ENCODE data around the gene ETV1.

The ETV1 gene

DNA sequence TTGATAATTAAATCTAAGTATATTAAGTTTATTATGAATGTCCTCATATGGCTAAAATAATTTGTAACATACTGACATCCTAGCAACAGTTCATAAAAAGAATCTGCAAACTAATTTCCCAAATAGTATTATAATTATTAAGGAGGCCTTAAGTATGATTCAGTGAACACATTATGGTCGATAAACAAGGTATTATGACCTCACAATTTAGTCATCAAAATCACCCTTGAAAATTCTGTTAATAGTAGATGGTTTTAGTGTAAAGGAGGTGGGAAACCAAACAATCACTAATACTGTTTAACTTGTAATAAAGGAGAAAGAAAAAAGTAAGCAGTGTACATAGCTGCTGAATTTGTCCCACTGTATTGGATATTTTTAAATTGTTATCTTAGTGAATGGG lies 2.1 kb downstream of the ETV1 start:
- DNase-seq (ENCODE audit: low spot score), result no peak

DNA sequence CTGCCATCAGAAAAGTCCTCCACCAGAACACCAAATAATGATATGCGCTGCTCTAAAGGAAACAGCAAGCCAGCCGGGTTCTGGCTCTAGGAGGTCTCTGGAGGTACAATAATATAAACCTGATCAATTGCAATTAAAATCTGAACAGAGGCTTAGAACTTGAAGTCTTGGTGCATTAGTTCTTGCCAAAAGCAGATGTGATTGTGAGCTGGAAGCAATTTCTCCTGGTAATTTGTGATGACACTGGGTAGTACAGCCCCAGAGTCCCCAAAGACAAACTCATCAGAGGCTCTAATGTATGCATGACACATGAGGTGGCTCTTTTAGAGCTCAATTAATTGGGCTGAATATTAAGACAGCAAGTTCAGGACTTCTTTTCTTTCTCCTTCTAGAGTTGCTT lies 3.3 kb downstream of the ETV1 start:
- DNase-seq (ENCODE audit: low spot score), result no peak

DNA sequence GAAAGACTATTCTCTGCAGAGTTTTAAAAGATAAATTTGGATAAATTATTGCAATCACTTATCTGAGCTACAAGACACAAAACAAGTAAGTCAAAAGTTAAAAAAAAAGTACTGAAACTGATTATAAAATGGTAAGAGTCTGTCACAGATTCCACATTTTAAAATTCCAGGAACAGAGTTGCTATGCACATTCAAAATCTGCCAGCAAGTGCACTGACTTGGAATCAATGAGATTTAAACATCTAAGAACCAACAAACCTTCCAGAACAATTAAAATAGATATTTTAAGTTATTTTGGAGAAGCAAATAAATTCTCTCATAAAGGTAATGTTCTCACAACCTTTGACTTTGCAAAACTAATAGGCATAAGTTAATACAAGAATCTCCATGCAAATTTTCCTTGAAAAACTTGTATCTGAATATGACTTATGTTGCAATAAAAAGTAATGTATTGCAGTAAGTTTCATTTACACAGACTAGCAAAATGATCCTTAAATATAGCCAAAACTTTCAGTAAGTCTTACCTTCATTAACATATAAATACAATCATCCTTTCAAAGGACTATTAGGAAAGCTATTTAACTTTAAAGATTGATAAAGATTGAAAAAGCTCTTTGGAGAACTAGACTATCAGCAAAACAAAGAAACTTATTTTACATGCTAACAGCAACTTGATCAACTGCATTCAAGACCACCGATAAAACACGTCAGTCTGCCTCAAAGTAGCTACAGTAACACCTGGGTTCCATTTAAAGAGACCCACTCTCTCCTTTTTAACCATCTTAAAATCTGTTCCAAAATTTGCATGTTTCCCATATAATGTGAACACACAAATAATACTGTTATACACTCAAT lies 4.4 kb downstream of the ETV1 start:
- DNase-seq (ENCODE audit: low spot score), result no peak

DNA sequence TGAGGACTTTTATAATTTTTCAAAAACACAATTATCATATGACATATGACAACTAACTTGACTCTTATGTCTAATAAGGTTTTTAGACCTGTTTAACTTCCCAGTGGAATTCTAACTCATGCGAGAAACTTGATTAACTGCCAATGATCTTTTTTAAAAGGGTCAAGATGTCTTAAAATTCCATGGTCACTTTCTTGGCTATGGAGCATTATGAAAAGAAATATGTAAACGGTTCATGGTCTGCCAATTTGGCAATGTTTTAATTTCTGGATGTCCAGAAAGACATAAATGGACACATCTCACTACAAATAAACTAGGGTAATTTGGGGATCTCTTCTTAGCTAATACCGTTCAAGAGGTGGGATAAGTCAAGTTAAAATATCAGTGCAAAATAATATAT lies 5.4 kb downstream of the ETV1 start:
- DNase-seq (ENCODE audit: low spot score), result no peak

DNA sequence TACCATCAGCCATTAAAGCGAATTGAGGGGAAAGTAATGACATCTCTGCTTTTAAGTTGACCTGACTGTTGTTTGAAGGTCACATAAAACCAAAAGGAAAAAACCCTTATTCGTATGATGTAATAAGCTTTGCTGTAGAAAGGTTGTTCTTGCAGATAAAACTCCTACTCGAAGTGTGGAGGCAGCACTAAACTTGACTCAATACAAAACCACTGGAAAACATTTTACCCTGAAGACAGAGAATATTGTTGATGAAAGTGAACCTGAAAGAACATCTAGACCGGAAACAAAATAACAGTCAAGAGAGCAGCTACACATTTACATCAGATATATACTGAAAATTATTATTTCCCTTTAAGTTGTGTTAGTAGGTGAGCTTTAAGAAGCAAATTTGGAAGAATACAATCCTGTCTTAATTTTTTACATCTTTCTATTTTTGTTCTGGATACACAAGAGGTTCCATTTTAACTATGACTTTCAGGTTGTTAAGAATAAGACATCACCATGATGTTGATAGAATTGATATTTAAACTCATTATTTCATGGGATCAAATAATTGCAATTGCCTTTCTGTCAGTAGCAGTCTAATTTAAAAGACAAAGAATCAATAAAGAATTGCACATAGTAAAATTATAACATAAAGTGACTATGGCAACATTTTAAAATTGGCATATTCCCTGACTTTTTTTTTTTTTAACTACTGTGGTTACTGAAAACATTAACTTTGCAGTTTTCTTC lies 6.4 kb downstream of the ETV1 start:
- no peak for DNase-seq (ENCODE audit: low spot score)

DNA sequence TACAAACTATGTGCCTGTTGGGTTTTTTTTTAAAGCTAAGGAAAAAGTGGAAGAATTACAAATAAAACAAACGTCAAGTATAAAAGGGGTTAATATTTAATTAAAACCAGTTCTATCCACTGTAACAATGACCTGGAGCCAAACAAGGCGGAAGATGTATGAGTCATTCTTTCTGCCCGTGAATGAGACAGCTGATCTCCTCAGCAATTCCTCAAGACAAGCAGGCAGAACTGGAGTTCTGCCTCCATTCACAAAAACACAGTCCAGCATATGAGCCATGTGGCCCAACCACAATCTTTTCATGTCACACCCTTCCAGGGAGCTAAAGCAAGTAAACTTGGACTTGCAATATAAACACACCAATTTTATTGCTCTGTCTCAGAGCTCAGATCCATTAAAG lies 8.4 kb downstream of the ETV1 start:
- peak; percentile 92 for DNase-seq (ENCODE audit: low spot score)

DNA sequence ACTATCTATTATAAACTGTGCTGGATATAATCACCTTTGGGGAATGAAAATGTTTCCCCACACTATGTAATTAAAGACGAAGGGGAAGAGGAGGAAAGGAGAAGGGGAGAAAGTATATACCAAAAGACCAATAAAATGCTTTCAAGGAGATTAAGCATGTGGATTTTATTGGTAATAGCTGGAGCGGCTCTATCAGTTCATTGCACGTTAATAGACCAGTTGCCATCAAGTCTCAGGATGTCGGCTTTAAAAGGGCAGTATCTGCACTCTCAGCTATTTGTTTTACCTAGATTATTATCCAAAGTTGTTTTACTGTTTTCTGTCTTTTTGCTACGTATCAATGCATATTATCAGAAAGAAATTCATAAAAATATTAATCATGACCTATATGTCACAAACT lies 9.0 kb downstream of the ETV1 start:
- no peak for DNase-seq (ENCODE audit: low spot score)

DNA sequence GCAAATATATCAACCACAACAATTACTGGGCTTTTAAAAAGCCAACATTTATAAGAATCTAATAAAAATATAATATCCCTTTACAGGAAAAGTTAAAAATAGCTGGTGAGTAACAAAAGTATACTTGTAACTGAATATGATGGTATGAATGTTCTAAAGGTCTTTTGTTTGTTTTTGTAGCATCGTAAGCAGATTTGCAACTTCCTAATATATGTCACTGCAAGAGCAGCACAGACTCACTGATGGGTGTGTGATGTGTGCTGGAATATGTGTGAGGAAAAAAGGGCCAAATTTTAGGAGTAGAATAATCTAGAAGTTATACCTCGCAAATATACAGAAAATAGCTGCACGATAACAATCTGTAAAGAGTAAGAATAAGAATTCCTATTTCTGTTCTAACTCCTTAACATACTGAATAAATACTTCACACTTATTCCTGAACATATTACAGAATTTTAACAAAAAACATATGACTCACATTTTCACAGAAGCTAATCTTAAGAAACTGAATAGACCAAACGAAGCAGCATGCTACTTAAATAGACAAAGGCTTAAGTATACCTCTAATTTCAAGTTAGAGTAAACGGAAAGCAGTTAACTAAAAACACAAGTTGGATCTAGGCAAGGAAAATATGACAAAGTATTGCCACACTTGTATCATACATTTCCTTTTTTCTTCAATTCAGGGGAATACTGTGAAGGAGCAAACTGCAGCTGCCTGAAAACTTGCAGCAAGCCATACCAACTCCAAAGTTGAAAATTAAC lies 9.6 kb downstream of the ETV1 start:
- no peak for DNase-seq (ENCODE audit: low spot score)

DNA sequence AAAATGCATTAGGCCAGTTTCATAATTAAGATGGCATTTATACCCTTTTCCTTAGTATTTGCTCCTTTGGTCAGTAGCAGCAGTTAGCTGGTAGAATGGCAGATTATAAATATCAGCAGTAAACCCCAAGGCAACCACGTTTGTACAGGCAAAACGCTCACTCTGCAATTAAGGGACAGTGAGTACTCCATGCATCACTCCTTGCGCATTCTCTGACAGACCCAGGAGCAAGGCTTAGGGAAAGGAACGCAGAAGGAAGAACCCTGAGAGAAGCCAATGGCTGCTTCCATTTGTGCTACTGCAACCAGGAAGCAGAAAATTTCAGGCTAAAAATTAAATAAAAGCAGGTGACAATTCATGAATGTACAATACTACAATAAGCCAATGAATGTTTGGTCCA lies 12.9 kb downstream of the ETV1 start:
- DNase-seq (ENCODE audit: low spot score), result no peak

DNA sequence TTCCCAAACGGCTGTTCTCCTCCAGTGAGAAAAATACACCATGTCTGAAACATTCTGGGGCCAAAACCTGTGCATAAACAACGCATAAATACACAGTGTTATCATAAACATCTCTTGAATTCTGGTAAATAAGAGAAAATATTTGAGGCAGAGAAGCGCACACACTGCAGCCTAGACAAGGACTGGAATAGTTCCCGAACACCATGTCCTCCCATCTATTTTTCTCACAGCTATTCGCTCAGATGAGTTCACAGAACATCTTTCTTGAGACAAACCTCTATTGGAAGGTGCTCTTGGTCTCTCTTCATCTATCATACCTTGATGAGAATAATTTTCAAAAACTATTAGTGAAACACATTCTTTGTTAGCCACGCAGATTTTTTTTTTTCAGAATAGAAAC lies 24.4 kb downstream of the ETV1 start:
- DNase-seq (ENCODE audit: low spot score), result no peak

DNA sequence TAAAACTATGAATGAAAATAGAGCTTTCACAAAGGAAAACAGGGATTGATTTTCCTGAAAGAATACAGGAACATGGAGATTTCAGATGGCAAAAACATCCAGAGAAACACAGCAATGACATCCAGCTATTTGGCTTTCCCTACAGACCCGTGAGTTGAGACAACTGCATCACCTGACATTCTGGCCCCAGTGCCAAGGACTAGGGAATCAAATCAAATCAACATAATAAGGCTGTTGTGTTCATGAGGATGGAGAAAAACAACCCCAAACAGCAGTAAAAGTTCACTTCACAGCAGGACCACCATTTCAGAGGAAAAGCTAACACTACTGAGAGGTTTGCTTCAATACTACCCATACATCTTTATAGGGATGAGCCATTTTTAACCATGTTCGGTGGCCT lies 25.5 kb downstream of the ETV1 start:
- no peak for DNase-seq (ENCODE audit: low spot score)

DNA sequence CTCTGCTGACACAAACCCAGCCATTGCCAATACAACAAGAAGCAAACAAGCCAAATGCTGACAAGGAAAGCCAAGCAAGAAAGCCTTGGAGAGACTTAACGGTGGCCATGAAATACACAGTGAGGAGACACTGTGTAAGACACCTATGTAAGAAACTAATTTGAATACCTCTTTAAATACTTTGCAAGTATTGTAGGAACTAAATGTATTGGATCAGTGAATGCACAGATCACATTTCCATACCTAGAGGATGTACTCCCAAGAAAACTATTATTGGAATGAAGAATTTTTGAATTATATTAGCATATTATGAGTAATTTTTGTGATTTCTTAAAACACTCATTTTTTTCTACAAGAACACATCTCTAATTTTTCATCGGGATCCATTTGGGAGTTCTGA lies 34.0 kb downstream of the ETV1 start:
- DNase-seq (ENCODE audit: low spot score), result no peak

DNA sequence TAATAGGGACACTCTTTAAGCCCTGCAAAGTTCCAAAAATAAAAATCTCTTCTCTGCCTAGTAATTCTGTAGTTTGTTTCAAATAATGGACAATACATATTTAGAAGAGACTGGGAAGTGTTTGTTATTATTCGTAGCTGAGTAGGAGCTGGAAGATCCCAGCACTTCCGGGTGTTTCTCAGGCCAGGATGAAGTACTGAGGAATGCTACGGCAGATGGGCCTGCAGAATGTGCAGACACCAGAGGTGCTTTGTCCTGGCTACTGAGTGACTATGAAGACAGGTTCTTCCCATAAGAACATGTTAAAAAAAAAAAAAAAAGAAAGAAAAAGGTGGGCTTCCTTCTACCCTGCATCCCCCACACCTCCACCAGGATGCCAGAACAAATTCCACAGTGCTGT lies 36.1 kb downstream of the ETV1 start:
- DNase-seq (ENCODE audit: low spot score), result no peak

DNA sequence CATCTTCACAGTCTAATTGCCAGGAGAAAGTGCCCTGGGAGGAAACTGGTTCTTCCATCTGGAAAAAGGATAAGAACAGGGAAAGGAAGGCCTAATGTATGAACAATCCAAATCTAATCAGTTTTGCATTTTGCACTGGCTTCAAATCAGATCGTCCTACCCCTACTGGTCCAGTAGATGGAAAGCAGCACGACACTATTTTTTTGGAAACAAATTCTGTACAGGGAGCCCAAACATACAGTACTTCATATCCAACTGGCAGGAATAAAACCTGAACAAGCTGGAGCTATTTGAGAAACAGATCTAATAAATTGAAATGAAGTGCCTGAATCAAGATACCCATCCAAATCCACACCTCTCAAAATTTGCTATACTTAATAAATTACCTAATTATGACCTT lies 36.5 kb downstream of the ETV1 start:
- DNase-seq (ENCODE audit: low spot score), result no peak

DNA sequence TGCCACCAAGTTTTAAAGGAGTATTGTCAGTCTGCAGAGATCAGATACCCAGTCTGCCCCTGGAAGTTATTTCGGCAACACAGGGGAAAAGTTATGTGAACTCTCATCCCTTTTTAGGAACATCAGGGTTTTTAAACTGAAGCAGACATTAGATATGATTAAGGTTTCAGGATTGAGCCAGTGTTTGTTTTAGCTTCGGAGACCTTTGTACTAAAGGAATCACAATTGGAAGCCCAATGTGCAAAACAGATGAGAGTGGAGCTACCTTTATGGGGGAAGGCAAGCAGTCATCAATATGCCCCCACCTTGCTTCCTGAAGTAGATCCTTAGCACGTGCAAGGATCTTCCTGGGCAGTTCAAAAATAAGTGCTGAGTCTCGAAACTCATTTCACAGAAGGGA lies 39.5 kb downstream of the ETV1 start:
- DNase-seq (ENCODE audit: low spot score), result no peak

DNA sequence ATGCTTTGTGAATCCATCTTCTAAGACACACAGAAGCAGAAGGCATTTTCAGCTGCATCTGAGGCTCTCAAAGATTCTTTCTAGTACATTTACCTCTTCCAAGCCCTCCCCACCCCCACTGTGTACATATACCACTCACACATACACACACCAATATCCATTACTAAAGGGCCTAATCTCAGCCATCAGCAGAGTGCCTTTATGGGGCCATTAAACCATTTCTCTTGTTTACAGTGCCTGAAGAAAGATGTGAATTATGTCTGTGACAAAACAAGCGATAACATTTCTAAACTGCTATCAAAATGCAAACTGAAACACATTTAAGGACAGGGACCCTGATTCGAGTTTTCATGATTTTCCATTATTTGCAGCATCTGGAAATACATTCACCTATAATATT lies 40.0 kb downstream of the ETV1 start:
- no peak for DNase-seq (ENCODE audit: low spot score)

DNA sequence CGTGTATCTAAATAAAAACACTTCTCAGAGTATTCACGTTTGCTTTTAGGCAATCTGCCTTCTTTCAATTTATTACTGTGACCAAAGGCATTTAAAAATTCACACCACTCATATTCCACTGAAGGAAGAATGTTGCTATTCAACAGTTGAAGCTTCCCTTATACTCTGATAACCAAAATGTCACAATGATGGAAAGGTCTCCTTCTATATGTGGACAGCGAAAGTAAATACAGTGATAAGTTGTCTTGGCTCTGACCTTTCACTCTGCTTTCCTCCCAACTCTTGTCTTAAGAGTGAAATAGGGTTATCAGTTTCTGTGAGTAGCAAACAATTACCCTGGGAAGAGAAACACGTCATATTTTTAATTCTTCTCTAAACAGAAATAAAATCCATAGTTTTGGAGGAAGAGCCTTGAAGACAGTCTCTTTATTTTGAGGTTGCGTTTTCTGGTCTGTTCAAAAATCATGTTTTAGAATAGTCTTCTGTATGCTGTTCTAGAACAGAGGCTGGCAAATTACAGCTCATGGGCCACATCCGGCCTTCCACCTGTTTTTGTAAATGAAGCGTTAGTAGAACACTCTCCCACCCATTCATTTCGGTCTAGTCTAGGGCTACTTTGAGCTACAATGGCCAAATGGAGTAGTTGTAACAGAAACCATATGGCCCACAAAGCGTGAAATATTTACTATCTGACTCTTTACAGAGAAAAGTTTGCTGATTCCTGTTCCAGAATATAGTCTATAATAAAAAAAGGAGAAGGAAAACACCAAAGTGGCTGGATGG lies 41.3 kb downstream of the ETV1 start:
- no peak for DNase-seq (ENCODE audit: low spot score)

DNA sequence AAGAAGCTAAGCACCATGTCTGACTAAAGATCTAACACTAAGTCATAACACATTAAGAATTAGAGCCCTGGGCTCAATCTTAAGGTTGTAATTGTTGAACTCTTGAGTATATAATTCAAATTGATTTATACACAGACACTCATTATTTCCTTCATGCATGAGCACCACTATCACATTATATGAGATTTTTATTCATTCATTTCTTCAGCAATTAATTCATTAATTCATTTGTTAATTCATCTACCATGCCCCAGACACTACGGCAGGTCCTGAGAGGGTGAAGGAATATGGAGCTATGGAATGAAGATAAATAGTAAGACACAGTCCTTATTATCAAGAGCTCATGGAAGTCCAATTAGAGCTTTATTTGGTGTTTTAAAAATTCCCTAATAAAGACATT lies 41.9 kb downstream of the ETV1 start:
- DNase-seq (ENCODE audit: low spot score), result no peak

DNA sequence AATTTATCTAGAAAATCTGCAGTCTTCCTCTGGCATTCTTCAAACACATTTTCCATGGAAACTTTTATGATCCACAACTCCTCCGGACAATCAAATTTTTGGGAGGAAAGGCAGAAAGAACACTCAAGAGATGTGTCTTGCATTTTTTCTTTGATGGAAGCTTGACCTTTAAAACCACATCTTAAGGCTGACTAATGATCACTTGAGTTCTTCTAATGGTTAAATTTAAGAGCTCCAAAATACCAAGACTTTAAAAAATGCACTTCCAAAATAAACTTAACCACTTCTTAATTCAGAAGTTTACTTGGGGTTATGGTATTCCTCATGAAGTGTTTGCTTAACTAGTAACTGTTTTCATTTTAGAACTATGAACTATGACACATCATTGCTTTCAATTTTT lies 43.3 kb downstream of the ETV1 start:
- peak; percentile 18 for DNase-seq (ENCODE audit: low spot score)

DNA sequence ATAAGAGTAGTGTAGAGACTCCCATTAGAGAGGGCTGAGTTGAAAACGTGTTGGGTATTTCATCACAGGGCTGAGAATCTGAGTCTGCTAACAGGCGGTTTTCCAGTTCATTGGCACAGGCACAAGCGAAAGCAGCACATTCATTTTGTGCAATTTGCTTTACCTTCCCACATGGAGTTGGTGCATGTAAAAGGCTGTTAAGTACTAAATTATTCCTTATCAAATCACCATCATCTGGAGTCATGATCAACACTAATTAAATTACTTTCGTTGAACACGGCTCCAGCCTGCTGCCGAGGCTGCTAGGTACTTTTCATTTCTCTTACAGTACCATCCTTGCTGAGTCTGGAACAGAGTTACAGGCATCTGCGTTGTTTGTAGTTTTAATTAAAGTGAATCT lies 43.8 kb downstream of the ETV1 start:
- peak; percentile 16 for DNase-seq (ENCODE audit: low spot score)

DNA sequence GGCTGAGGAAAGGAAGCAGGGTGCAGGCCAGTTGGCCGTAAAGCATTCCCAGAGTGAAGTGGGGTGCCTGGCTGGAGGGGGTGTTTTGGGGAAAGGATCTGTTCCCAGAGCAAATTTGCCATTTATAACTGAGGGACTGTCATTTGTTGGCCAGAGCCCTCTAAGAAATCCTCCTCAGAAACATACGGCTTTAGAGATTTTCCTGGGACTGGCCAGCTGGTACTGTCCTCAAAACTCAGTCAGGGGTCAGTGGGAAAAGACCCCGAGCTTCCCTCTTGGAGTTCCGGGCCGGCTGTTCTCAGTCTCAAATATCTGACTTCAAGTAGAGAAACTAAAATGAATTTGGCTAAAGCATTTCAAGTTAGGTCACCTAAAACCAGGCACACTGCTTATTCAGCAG lies 55.9 kb downstream of the ETV1 start:
- no peak for DNase-seq (ENCODE audit: low spot score)

DNA sequence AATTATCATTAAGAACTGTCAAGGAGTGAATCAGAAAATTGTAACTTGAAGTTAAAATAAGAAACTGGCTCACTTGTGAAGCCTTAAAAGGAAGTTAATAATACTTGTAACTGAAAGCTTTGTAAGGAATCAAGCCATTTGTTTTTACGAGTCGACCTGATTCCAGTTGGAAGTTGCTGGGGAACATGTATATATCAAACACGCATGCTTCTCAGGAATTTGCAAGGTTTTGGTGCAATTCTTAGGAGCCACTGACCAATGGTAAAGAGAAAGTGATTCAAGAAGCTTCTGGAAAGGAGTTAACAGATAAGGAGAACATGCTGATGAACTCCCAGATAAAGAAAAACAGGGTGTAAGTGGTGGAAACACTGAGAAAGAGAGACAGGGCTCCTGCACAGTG lies 56.4 kb downstream of the ETV1 start:
- DNase-seq (ENCODE audit: low spot score), result no peak
